ENCODE data around the gene CNIH3.

DNA sequence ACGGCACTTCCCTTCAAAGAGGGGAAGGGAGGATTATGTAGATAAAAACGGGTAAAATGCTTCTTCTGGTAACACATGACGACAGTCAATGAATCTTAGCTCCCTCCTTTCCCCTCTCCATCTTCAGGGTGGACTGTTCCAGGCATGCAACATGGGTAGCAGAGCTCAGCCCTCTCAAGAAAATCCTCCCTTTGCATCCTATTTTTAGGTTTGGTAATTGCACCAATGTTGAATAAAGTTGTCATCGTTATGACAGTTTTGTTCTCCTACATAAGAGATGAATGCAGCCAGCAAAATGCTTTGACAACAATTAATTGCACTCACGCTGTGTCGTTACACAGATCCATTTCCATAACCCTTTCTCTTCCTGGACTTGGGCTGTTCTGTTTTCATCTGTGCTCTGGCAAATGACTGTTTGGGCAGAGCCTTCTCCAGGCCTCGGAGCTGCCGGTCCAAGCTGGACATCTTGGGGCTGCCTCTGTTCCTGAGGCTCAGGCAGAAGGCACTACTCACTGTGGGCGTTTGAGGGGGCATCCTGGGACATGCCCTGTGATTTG lies 127.6 kb downstream of the CNIH3 start:
- TF ChIP-seq ZFP30 (CRISPR knock-in tag; IDR thresholded peaks at IDR 0.05) (no peak), CSDC2 (CRISPR knock-in tag; IDR thresholded peaks at IDR 0.05) (no peak), ISL1 (CRISPR knock-in tag; IDR thresholded peaks at IDR 0.05) (no peak), ZFP3 (CRISPR knock-in tag; IDR thresholded peaks at IDR 0.05) (no peak), BACH2 (CRISPR knock-in tag; IDR thresholded peaks at IDR 0.05; ENCODE audit: borderline replicate concordance) (no peak), ESRRG (CRISPR knock-in tag; IDR thresholded peaks at IDR 0.05) (no peak), RARB (CRISPR knock-in tag; IDR thresholded peaks at IDR 0.05) (no peak), ZC3H10 (CRISPR knock-in tag; IDR thresholded peaks at IDR 0.05) (no peak), ARNTL (CRISPR knock-in tag; IDR thresholded peaks at IDR 0.05; ENCODE audit: borderline replicate concordance, low read depth) (no peak), GLIS3 (CRISPR knock-in tag; IDR thresholded peaks at IDR 0.05) (no peak)
- TF ChIP-seq, protein P1, sequence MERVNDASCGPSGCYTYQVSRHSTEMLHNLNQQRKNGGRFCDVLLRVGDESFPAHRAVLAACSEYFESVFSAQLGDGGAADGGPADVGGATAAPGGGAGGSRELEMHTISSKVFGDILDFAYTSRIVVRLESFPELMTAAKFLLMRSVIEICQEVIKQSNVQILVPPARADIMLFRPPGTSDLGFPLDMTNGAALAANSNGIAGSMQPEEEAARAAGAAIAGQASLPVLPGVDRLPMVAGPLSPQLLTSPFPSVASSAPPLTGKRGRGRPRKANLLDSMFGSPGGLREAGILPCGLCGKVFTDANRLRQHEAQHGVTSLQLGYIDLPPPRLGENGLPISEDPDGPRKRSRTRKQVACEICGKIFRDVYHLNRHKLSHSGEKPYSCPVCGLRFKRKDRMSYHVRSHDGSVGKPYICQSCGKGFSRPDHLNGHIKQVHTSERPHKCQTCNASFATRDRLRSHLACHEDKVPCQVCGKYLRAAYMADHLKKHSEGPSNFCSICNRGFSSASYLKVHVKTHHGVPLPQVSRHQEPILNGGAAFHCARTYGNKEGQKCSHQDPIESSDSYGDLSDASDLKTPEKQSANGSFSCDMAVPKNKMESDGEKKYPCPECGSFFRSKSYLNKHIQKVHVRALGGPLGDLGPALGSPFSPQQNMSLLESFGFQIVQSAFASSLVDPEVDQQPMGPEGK (CRISPR knock-in tag; IDR thresholded peaks at IDR 0.05; ENCODE audit: borderline replicate concordance) = no peak
- TF ChIP-seq, protein P2, sequence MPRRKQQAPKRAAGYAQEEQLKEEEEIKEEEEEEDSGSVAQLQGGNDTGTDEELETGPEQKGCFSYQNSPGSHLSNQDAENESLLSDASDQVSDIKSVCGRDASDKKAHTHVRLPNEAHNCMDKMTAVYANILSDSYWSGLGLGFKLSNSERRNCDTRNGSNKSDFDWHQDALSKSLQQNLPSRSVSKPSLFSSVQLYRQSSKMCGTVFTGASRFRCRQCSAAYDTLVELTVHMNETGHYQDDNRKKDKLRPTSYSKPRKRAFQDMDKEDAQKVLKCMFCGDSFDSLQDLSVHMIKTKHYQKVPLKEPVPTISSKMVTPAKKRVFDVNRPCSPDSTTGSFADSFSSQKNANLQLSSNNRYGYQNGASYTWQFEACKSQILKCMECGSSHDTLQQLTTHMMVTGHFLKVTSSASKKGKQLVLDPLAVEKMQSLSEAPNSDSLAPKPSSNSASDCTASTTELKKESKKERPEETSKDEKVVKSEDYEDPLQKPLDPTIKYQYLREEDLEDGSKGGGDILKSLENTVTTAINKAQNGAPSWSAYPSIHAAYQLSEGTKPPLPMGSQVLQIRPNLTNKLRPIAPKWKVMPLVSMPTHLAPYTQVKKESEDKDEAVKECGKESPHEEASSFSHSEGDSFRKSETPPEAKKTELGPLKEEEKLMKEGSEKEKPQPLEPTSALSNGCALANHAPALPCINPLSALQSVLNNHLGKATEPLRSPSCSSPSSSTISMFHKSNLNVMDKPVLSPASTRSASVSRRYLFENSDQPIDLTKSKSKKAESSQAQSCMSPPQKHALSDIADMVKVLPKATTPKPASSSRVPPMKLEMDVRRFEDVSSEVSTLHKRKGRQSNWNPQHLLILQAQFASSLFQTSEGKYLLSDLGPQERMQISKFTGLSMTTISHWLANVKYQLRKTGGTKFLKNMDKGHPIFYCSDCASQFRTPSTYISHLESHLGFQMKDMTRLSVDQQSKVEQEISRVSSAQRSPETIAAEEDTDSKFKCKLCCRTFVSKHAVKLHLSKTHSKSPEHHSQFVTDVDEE (CRISPR knock-in tag; IDR thresholded peaks at IDR 0.05) = no peak
- TF ChIP-seq, protein P3, sequence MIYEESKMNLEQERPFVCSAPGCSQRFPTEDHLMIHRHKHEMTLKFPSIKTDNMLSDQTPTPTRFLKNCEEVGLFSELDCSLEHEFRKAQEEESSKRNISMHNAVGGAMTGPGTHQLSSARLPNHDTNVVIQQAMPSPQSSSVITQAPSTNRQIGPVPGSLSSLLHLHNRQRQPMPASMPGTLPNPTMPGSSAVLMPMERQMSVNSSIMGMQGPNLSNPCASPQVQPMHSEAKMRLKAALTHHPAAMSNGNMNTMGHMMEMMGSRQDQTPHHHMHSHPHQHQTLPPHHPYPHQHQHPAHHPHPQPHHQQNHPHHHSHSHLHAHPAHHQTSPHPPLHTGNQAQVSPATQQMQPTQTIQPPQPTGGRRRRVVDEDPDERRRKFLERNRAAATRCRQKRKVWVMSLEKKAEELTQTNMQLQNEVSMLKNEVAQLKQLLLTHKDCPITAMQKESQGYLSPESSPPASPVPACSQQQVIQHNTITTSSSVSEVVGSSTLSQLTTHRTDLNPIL (CRISPR knock-in tag; IDR thresholded peaks at IDR 0.05; ENCODE audit: low read depth) = no peak

Data from SK-N-SH treated with all-trans-retinoic acid at 6 μM for 48 hours (cell line).